Duodenal mucosa (tissue), 2 donors: ENCODE measurements around the gene NOX4.
A peak's percentile ranks its signal among the peaks of the same experiment; 100 is the strongest.

Experiments used
- H3K27ac ChIP-seq: one replicate; pipeline ENCODE4 v1.7.0; 2013; ENCODE audit warnings: low read depth, low read length
- H3K27me3 ChIP-seq, 2 donors: one replicate each; pipeline ENCODE4 v1.7.0; 2013; ENCODE audit warnings: low read length in 2 of 2, control low read depth in 1 of 2; ENCODE audit not compliant: insufficient read depth in 2 of 2, control insufficient read depth in 1 of 2
- H3K36me3 ChIP-seq, 2 donors: one replicate each; pipeline ENCODE4 v1.7.0; 2013; ENCODE audit warnings: low read length in 2 of 2, control low read depth in 1 of 2; ENCODE audit not compliant: insufficient read depth in 2 of 2, control insufficient read depth in 1 of 2
- H3K4me1 ChIP-seq, 2 donors: one replicate each; pipeline ENCODE4 v1.7.0; 2013; ENCODE audit warnings: low read length in 2 of 2, control low read depth in 1 of 2; ENCODE audit not compliant: insufficient read depth in 2 of 2, control insufficient read depth in 1 of 2
- H3K4me3 ChIP-seq, 2 donors: one replicate each; pipeline ENCODE4 v1.7.0; 2013; ENCODE audit warnings: low read length in 2 of 2, low read depth in 1 of 2
- H3K9ac ChIP-seq, 2 donors: one replicate each; pipeline ENCODE4 v1.7.0; 2013; ENCODE audit warnings: low read length in 2 of 2, low read depth in 1 of 2
- H3K9me3 ChIP-seq, 2 donors: one replicate each; pipeline ENCODE4 v1.7.0; 2013; ENCODE audit warnings: low read length in 2 of 2, control low read depth in 1 of 2; ENCODE audit not compliant: control insufficient read depth in 1 of 2

NOX4 gene

GRCh38 chr11:89490981-89491690 is at the start of gene NOX4:
Gene NOX4, minus strand, starts transcription at chr11:89491375. Its CDS starts 129 bp downstream, at chr11:89491246.
- H3K4me1 ChIP-seq = no peaks in the 10 kb centered on the region
- no peak within 1 kb of the TSS for H3K27ac ChIP-seq
- H3K4me3 ChIP-seq = peak within 1 kb of the TSS in 1 of 2 donors; percentile 36
- no peaks in the 10 kb centered on the region for H3K36me3 ChIP-seq
- no peak within 1 kb of the TSS for H3K9ac ChIP-seq
- no peaks in the 10 kb centered on the region for H3K9me3 ChIP-seq
- H3K27me3 ChIP-seq = peaks cover 5 to 9% of the 10 kb centered on the region in 2 donors

- no peaks in the 10 kb centered on the region for H3K27me3 ChIP-seq
- H3K27ac ChIP-seq = no peak overlapping the region
- no peaks in the 10 kb centered on the region for H3K9me3 ChIP-seq
- H3K4me1 ChIP-seq = no peaks in the 10 kb centered on the region
- H3K36me3 ChIP-seq = no peaks in the 10 kb centered on the region
- H3K9ac ChIP-seq = no peak overlapping the region
- H3K4me3 ChIP-seq = no peak overlapping the region
These were observed 49.7 kb upstream of the NOX4 start for GRCh38 chr11:89540826-89541225.

GRCh38 chr11:89537936-89538335 is 46.8 kb upstream of the NOX4 start:
- Histone ChIP-seq H3K27me3 (no peaks in the 10 kb centered on the region), H3K9me3 (no peaks in the 10 kb centered on the region), H3K27ac (no peak overlapping the region), H3K36me3 (no peaks in the 10 kb centered on the region), H3K9ac (no peak overlapping the region), H3K4me1 (no peaks in the 10 kb centered on the region), H3K4me3 (no peak overlapping the region)

- Histone ChIP-seq H3K27ac (no peak overlapping the region), H3K27me3 (no peaks in the 10 kb centered on the region), H3K9ac (no peak overlapping the region), H3K36me3 (no peaks in the 10 kb centered on the region), H3K4me3 (no peak overlapping the region), H3K9me3 (no peaks in the 10 kb centered on the region), H3K4me1 (no peaks in the 10 kb centered on the region)
These were observed 45.8 kb upstream of the NOX4 start for GRCh38 chr11:89536926-89537325.

- H3K9me3 ChIP-seq = no peaks in the 10 kb centered on the region
- H3K4me3 ChIP-seq = no peak overlapping the region
- no peaks in the 10 kb centered on the region for H3K36me3 ChIP-seq
- no peaks in the 10 kb centered on the region for H3K27me3 ChIP-seq
- no peak overlapping the region for H3K9ac ChIP-seq
- H3K4me1 ChIP-seq = no peaks in the 10 kb centered on the region
- no peak overlapping the region for H3K27ac ChIP-seq
These were observed 44.0 kb upstream of the NOX4 start for GRCh38 chr11:89535221-89535620.

- Histone ChIP-seq H3K4me1 (no peaks in the 10 kb centered on the region), H3K27me3 (no peaks in the 10 kb centered on the region), H3K36me3 (no peaks in the 10 kb centered on the region), H3K9ac (no peak overlapping the region), H3K9me3 (no peaks in the 10 kb centered on the region), H3K27ac (no peak overlapping the region), H3K4me3 (no peak overlapping the region)
These were observed 38.6 kb upstream of the NOX4 start for GRCh38 chr11:89529626-89530380.

GRCh38 chr11:89521792-89522191 is 30.6 kb upstream of the NOX4 start:
- Histone ChIP-seq H3K9me3 (no peaks in the 10 kb centered on the region), H3K27me3 (no peaks in the 10 kb centered on the region), H3K27ac (no peak overlapping the region), H3K36me3 (no peaks in the 10 kb centered on the region), H3K4me3 (no peak overlapping the region), H3K4me1 (no peaks in the 10 kb centered on the region), H3K9ac (no peak overlapping the region)

GRCh38 chr11:89521294-89521693 is 30.1 kb upstream of the NOX4 start:
- Histone ChIP-seq H3K4me3 (no peak overlapping the region), H3K27ac (no peak overlapping the region), H3K4me1 (no peaks in the 10 kb centered on the region), H3K27me3 (no peaks in the 10 kb centered on the region), H3K9ac (no peak overlapping the region), H3K36me3 (no peaks in the 10 kb centered on the region), H3K9me3 (no peaks in the 10 kb centered on the region)

- Histone ChIP-seq H3K36me3 (no peaks in the 10 kb centered on the region), H3K9me3 (peaks cover 0 to 2% of the 10 kb centered on the region in 2 donors), H3K27ac (no peak overlapping the region), H3K27me3 (no peaks in the 10 kb centered on the region), H3K9ac (no peak overlapping the region), H3K4me3 (no peak overlapping the region), H3K4me1 (no peaks in the 10 kb centered on the region)
These were observed 25.3 kb upstream of the NOX4 start for GRCh38 chr11:89516496-89516895.

GRCh38 chr11:89508544-89508943 is 17.4 kb upstream of the NOX4 start:
- Histone ChIP-seq H3K27me3 (no peaks in the 10 kb centered on the region), H3K4me1 (no peaks in the 10 kb centered on the region), H3K9ac (no peak overlapping the region), H3K36me3 (no peaks in the 10 kb centered on the region), H3K4me3 (no peak overlapping the region), H3K9me3 (no peaks in the 10 kb centered on the region), H3K27ac (no peak overlapping the region)
